Measurements from ENCODE around the gene MGRN1. TPM values are rescaled to one million over a fixed set of nuclear protein-coding genes. Genes with fewer than 3 reads are reported as not detected.

MGRN1 gene
- total RNA-seq, 4 donors from 2014 or later: 30.8 to 58.2 (median 44.8) TPM

DNA sequence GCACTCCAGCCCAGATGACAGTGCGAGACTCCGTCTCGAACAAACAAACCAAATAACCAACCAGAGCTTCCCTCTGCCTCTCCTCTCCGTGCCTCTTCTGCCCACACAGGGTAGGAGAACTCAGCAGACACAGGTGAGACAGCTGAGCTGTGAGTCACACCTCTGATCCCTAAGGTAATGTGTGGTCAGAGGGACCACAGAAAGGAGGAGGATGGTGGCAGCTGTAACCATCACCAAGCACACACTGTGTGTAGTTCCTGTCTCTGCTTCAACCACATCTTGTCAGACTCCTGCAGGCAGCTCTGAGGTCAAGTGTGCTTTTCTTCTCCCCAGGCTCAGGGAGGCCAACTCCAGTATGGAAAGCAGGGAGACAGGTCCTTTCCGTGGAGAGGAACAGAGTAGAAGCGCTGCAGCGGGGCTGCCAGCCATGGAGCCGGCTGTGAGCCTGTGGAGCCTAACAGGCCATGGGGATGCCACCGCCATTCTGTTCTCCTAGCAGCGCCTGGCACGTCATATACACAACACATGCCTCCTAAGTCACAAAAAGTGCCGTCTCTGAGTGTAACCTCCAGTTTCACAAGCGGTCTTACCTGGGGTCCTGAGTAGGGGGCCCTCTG is 75.9 kb downstream of the MGRN1 start:
- peaks cover 17% of the 10 kb centered on the region for H3K4me1 ChIP-seq
- TF ChIP-seq EP300 (IDR thresholded peaks at IDR 0.05) (no peak), POLR2A (IDR thresholded peaks at IDR 0.05) (no peak)
- TF ChIP-seq, protein P1, sequence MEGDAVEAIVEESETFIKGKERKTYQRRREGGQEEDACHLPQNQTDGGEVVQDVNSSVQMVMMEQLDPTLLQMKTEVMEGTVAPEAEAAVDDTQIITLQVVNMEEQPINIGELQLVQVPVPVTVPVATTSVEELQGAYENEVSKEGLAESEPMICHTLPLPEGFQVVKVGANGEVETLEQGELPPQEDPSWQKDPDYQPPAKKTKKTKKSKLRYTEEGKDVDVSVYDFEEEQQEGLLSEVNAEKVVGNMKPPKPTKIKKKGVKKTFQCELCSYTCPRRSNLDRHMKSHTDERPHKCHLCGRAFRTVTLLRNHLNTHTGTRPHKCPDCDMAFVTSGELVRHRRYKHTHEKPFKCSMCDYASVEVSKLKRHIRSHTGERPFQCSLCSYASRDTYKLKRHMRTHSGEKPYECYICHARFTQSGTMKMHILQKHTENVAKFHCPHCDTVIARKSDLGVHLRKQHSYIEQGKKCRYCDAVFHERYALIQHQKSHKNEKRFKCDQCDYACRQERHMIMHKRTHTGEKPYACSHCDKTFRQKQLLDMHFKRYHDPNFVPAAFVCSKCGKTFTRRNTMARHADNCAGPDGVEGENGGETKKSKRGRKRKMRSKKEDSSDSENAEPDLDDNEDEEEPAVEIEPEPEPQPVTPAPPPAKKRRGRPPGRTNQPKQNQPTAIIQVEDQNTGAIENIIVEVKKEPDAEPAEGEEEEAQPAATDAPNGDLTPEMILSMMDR (IDR thresholded peaks at IDR 0.05): no peak
- H3K4me3 ChIP-seq: no peak overlapping the region
- no peaks in the 10 kb centered on the region for H3K27me3 ChIP-seq
- 87% methylated on average over 12 of the region's 13 CpGs for WGBS
- no peak overlapping the region for H3K27ac ChIP-seq
- peaks cover 87% of the 10 kb centered on the region for H3K36me3 ChIP-seq
- DNase-seq (ENCODE audit: low spot score in 2 of 2): no peak
- H3K9me3 ChIP-seq: no peaks in the 10 kb centered on the region

DNA sequence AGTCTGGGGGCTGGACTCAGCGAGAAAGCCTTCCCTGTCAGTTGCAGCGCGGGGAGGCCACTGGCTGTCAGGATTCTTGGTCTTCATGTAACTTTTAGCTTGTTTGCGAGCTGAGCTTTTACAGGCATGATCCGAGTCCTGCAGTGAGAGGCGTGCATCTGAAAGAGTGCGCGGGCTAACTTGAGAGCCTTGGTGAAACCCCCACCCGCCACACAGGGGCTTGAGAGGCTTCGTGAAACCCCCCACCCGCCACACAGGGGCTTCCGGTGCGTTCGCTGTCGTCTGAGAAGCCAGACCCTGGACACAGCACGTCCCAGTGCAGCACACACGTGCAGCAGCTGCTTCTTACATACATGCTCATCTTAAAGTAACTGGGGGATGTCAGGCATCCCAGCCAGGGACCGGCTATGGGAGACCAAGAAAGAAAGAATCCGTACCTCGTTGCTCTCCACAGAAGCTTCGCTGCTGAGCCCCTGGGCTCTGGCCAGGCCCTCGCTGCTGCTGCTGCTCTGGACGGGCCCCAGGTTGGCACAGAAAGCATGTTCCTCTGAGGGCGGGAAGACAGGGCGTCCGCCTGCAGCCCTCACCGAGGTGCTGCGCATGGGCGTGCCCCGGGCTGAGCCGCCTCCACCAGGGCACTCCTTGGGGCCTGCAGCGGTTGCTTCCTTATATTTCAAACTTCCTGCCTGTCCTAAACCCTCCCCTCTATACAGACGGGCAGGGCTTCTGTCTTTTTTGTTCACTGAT is 76.5 kb downstream of the MGRN1 start:
- TF ChIP-seq POLR2A (IDR thresholded peaks at IDR 0.05) (no peak), EP300 (IDR thresholded peaks at IDR 0.05) (no peak), POLR2AphosphoS5 (IDR thresholded peaks at IDR 0.05) (no peak)
- TF ChIP-seq, protein P1 (IDR thresholded peaks at IDR 0.05): no peak
- Histone ChIP-seq H3K27ac (no peak overlapping the region), H3K9me3 (no peaks in the 10 kb centered on the region), H3K27me3 (no peaks in the 10 kb centered on the region), H3K36me3 (peaks cover 87% of the 10 kb centered on the region), H3K4me3 (no peak overlapping the region), H3K4me1 (peaks cover 14% of the 10 kb centered on the region)
- no peak for DNase-seq (ENCODE audit: low spot score in 2 of 2)
- 82% methylated on average over 17 of the region's 33 CpGs for WGBS

DNA sequence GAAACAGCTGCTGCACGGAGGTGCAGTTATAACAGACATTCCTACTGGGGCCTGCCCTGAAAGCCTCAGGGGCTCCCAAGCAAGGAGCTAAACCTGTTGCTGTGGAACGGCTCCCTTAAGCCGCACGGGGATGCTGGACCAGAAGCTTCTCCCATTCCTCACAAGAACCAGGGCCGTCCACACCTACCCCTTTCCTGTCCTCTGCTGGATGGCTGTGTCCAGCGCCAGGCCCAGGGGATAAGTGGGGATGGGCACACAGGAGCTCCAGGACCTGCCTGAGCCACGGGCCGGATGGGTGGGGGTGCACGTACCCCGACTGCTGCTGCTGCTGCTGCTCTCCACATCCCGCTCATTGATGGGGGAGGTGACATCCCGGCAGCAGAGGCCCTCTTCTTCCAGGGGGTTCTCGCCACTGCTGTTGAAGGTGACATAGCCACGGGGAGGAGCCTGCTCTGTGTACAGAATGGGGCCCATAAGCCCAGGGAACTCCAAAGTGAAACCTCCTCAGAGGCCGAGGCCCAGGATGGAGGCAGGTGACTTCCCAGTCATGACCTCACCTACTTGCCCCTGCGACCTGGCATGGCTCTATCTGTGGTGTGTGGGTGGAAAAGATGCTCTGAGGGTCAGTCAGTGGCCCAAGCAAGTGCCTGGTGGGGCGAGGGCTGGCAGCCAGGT is 77.3 kb downstream of the MGRN1 start:
- Histone ChIP-seq H3K27me3 (no peaks in the 10 kb centered on the region), H3K27ac (no peak overlapping the region), H3K36me3 (peaks cover 79% of the 10 kb centered on the region), H3K9me3 (no peaks in the 10 kb centered on the region), H3K4me3 (no peak overlapping the region), H3K4me1 (peaks cover 14% of the 10 kb centered on the region)
- TF ChIP-seq, protein P1 (IDR thresholded peaks at IDR 0.05): no peak
- TF ChIP-seq POLR2AphosphoS5 (IDR thresholded peaks at IDR 0.05): no peak
- TF ChIP-seq POLR2A (IDR thresholded peaks at IDR 0.05): no peak
- no peak for TF ChIP-seq EP300 (IDR thresholded peaks at IDR 0.05)
- DNase-seq (ENCODE audit: low spot score in 2 of 2): no peak
- WGBS: 72% methylated on average over 4 of the region's 17 CpGs

DNA sequence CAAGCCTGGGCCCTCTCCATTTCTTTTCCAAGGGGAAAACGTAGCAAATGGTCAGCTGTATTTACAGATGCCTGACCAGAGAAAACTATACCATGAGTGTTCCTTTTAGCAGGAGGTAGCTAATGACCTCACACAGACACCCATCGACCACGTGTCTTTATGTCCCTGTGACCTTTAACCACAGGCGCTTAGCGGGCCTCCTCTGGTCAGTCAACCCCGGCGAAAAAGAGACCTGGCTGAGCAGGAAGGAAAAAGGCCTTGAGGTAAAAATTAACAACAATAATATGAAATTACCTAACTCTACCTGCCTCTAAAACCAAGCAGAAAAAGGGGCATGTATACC is 77.8 kb downstream of the MGRN1 start:
- TF ChIP-seq, protein P1 (IDR thresholded peaks at IDR 0.05): no peak
- TF ChIP-seq POLR2A (IDR thresholded peaks at IDR 0.05): no peak
- no peak for TF ChIP-seq POLR2AphosphoS5 (IDR thresholded peaks at IDR 0.05)
- TF ChIP-seq EP300 (IDR thresholded peaks at IDR 0.05): no peak
- WGBS: 87% methylated on average over 7 of the region's 7 CpGs
- no peaks in the 10 kb centered on the region for H3K27me3 ChIP-seq
- H3K4me3 ChIP-seq: no peak overlapping the region
- no peak for DNase-seq (ENCODE audit: low spot score in 2 of 2)
- no peak overlapping the region for H3K27ac ChIP-seq
- peaks cover 74% of the 10 kb centered on the region for H3K36me3 ChIP-seq
- H3K9me3 ChIP-seq: no peaks in the 10 kb centered on the region
- peaks cover 14% of the 10 kb centered on the region for H3K4me1 ChIP-seq

DNA sequence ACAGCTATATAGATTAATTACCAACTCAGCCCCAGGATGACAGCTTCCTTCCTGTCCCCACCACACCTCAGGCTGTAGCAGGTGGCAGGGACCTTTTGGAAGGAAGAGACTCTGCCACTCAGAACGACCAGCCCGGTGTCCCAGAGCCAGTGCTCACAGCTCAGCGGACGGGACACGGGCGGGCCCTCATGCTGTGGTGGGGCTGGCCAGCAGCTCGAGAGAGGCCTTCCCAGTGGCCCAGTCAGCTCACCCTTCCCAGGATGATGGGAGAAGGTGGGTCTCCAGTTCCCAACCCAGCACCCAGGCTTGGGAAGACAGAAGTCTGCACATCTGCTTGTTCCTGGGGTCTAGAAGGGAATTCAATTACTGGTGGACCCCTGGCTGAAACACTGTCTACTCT is 79.3 kb downstream of the MGRN1 start:
- Histone ChIP-seq H3K27ac (no peak overlapping the region), H3K27me3 (no peaks in the 10 kb centered on the region), H3K9me3 (no peaks in the 10 kb centered on the region), H3K4me1 (peaks cover 14% of the 10 kb centered on the region), H3K36me3 (peaks cover 62% of the 10 kb centered on the region), H3K4me3 (no peak overlapping the region)
- TF ChIP-seq EP300 (IDR thresholded peaks at IDR 0.05): no peak
- TF ChIP-seq, protein P1 (IDR thresholded peaks at IDR 0.05): no peak
- TF ChIP-seq POLR2AphosphoS5 (IDR thresholded peaks at IDR 0.05): no peak
- no peak for TF ChIP-seq POLR2A (IDR thresholded peaks at IDR 0.05)
- no peak for DNase-seq (ENCODE audit: low spot score in 2 of 2)
- WGBS: 79% methylated on average over 6 of the region's 7 CpGs
